B cell (primary cell): Measurements from ENCODE around the gene KRT222.

Experiments
- EZH2 ChIP-seq: IDR thresholded peaks from 2 replicates; pipeline ENCODE4 v1.6.1; 2012; ENCODE audit warnings: borderline replicate concordance, low read depth, mild to moderate bottlenecking, moderate library complexity, low read length; ENCODE audit not compliant: insufficient read depth, poor library complexity, severe bottlenecking
- TF ChIP-seq, protein P1 (sequence below): fragments of 200-600 bp; IDR thresholded peaks from one replicate; pipeline ENCODE4 v1.8.0; 2022; ENCODE audit warnings: antibody characterized with exemption, mild to moderate bottlenecking

DNA sequence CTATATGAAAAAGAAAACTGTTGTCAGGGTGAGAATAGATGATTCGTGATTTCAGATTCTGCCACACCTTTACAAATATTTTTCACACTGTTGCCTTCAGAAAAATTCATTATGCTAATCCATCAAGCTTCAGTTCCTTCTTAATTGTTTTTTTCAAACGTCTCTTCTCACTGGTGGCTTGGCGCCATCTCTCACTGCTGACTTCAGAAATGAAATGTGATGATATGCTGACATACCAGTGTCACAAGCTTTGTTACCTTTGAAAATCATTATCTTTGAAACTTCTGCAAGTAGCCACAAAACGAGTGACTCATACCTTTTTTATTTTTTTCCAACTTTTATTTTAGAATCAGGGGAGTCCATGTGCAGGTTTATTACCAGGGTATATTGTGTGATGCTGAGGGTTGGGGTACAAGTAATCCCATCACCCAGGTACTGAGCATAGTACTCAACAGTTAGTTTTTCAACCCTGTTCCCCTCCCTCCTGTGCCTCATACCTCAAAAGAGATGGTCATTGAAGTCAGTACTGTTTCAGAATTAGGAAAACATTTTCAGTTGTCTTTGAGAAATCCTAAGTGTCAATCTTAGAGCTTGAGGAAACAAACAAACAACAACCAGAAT, 14.0 kb upstream of the KRT222 start:
- TF ChIP-seq, protein P1, sequence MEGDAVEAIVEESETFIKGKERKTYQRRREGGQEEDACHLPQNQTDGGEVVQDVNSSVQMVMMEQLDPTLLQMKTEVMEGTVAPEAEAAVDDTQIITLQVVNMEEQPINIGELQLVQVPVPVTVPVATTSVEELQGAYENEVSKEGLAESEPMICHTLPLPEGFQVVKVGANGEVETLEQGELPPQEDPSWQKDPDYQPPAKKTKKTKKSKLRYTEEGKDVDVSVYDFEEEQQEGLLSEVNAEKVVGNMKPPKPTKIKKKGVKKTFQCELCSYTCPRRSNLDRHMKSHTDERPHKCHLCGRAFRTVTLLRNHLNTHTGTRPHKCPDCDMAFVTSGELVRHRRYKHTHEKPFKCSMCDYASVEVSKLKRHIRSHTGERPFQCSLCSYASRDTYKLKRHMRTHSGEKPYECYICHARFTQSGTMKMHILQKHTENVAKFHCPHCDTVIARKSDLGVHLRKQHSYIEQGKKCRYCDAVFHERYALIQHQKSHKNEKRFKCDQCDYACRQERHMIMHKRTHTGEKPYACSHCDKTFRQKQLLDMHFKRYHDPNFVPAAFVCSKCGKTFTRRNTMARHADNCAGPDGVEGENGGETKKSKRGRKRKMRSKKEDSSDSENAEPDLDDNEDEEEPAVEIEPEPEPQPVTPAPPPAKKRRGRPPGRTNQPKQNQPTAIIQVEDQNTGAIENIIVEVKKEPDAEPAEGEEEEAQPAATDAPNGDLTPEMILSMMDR: no peak
- no peak for TF ChIP-seq EZH2
